ENCODE data around the gene IL20. TPM values are rescaled to one million over a fixed set of nuclear protein-coding genes. Genes with fewer than 3 reads are reported as not detected.
"Not testable (repeated sequence)": the region's sequence is repeated elsewhere in the genome, so short reads cannot be mapped to it uniquely, and the experiment has no call there.

The IL20 gene
- total RNA-seq, 4 donors from 2014 or later = not detected

- H3K27ac ChIP-seq = no peak overlapping the region
- H3K4me3 ChIP-seq (replicated peaks in 1 of 3) = no peak overlapping the region
- no peak for DNase-seq
- no peaks in the 10 kb centered on the region for H3K36me3 ChIP-seq
- intact Hi-C loops (cut with DNase I) = no loop called here
- peaks cover 0 to 9% of the 10 kb centered on the region in 2 donors for H3K4me1 ChIP-seq
- H3K27me3 ChIP-seq = no peaks in the 10 kb centered on the region
- H3K9me3 ChIP-seq = no peaks in the 10 kb centered on the region
- WGBS, 2 donors = 77 to 81% methylated on average over 3 of the region's 3 CpGs
- TF ChIP-seq CTCF (IDR thresholded peaks at IDR 0.05) (no peak), POLR2A (IDR thresholded peaks at IDR 0.05) (no peak)
Measured at GRCh38 chr1:206847337-206847834, 18.0 kb upstream of the IL20 start.

GRCh38 chr1:206847946-206848345 is 17.5 kb upstream of the IL20 start:
- no peak overlapping the region for H3K27ac ChIP-seq
- intact Hi-C loops (cut with DNase I) = no loop called here
- TF ChIP-seq POLR2A (IDR thresholded peaks at IDR 0.05) = no peak
- no peak for TF ChIP-seq CTCF (IDR thresholded peaks at IDR 0.05)
- DNase-seq = no peak
- no peak overlapping the region for H3K4me3 ChIP-seq (replicated peaks in 1 of 3)
- H3K9me3 ChIP-seq = no peaks in the 10 kb centered on the region
- no peaks in the 10 kb centered on the region for H3K27me3 ChIP-seq
- peaks cover 0 to 9% of the 10 kb centered on the region in 2 donors for H3K4me1 ChIP-seq
- no peaks in the 10 kb centered on the region for H3K36me3 ChIP-seq
- WGBS, 2 donors = 98 to 100% methylated on average over 1 of the region's 1 CpG

- Histone ChIP-seq H3K9me3 (no peaks in the 10 kb centered on the region), H3K4me3 (replicated peaks in 1 of 3) (no peak overlapping the region), H3K36me3 (no peaks in the 10 kb centered on the region), H3K4me1 (peaks cover 0 to 16% of the 10 kb centered on the region in 2 donors), H3K27ac (no peak overlapping the region), H3K27me3 (no peaks in the 10 kb centered on the region)
- DNase-seq = no peak
- intact Hi-C loops (cut with DNase I) = no loop called here
- no peak for TF ChIP-seq CTCF (IDR thresholded peaks at IDR 0.05)
- no peak for TF ChIP-seq POLR2A (IDR thresholded peaks at IDR 0.05)
- 91 to 93% methylated on average over 2 of the region's 2 CpGs for WGBS, 2 donors
Measured at GRCh38 chr1:206850401-206850800, 15.0 kb upstream of the IL20 start.

DNA sequence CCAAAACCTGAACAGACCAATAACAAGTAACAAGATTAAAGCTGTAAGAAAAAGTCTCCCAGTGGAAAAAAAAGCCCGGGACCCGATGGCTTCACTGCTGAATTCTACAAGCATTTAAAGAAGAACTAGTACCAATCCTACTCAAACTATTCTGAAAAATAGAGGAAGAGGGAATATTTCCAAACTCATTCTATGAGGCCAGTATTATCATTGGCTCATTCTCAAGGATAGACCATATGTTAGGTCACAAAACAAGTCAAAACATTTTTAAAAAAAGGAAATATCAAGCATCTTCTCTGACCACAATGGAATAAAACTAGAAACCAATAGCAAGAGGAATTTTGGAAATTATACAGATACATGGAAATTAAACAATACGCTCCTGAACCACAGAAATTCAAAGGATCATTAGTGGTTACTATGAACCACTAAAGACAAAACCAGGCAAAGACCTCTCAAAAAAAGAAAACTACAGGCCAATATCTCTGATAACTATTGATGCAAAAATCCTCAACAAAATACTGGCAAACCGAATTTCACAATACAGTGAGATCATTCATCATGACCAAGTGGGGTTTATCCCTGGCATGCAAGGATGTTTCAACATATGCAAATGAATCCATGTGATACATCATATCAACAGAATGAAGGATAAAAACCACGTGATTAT is 13.9 kb upstream of the IL20 start:
- no peaks in the 10 kb centered on the region for H3K36me3 ChIP-seq
- no peaks in the 10 kb centered on the region for H3K27me3 ChIP-seq
- intact Hi-C loops (cut with DNase I) = no loop called here
- no peaks in the 10 kb centered on the region for H3K9me3 ChIP-seq
- peaks cover 0 to 11% of the 10 kb centered on the region in 2 donors for H3K4me1 ChIP-seq
- no peak for TF ChIP-seq CTCF (IDR thresholded peaks at IDR 0.05)
- TF ChIP-seq POLR2A (IDR thresholded peaks at IDR 0.05) = no peak
- WGBS, 2 donors = 73 to 77% methylated on average over 5 of the region's 5 CpGs
- H3K4me3 ChIP-seq (replicated peaks in 1 of 3) = no peak overlapping the region
- no peak for DNase-seq
- H3K27ac ChIP-seq = no peak overlapping the region

DNA sequence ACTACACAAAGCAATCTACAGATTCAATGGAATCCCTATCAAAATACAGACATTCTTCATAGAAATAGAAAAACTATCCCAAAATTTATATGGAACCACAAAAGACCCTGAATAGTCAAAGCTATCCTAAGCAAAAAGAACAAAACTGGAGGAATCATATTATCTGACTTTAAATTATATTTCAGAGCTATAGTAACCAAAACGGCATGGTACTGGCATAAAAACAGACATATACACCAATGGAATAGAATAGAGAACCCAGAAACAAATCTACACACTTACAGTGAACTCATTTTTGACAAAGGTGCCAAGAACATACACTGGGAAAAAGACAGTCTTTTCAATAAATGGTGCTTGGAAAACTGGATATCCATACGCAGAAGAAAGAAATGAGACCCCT is 12.8 kb upstream of the IL20 start:
- H3K4me1 ChIP-seq; H3K27me3 ChIP-seq; intact Hi-C loops (cut with DNase I); DNase-seq; H3K9me3 ChIP-seq; H3K36me3 ChIP-seq; H3K27ac ChIP-seq; H3K4me3 ChIP-seq (replicated peaks in 1 of 3): not testable (repeated sequence)
- 95 to 96% methylated on average over 2 of the region's 2 CpGs for WGBS, 2 donors

GRCh38 chr1:206853696-206854095 is 11.7 kb upstream of the IL20 start:
- H3K36me3 ChIP-seq; intact Hi-C loops (cut with DNase I); H3K9me3 ChIP-seq; H3K4me1 ChIP-seq; H3K27me3 ChIP-seq; H3K4me3 ChIP-seq (replicated peaks in 1 of 3); DNase-seq; H3K27ac ChIP-seq: not testable (repeated sequence)
